Stimulated activated CD4-positive, alpha-beta T cell treated with anti-CD3 and anti-CD28 coated beads, Interleukin-12 subunit alpha, Interleukin-12 subunit beta, amount 100 ng/mL, for 4 hours (primary cell): ENCODE data around the gene MS4A15.
"Not testable (repeated sequence)": the region's sequence is repeated elsewhere in the genome, so short reads cannot be mapped to it uniquely, and the experiment has no call there.

Experiments
- DNase-seq: peaks from one replicate; pipeline ENCODE4 v3.0.0-alpha.2; 2020

Gene MS4A15

DNA sequence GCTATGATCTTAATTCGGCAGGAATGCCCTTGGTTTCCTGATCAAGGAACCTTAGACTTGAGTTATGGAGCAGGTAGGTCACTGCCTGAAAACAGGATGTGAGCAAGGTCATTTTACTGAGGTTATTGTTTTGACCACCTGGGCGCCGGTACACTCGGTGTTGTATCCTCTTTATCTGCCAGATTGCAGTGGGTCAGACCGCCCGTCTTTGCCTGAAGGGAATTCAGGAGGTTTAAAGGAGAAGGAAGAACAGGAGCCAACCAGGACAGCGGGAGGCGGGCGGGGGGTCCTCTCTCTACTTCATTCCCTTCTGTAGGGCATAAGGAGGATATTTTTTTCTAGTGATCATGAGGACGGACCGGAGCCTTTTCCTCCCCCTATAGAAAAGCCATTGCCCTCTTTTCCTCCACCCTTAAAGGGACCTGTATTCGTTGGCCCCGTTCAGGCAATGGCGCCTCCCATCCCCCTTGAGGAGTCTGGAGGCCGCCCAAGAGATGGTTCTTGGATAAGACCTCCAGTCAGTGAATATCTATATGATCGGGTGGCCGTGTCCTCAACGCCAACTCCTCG, 649 bp downstream of the MS4A15 start:
- DNase-seq: no peak

DNA sequence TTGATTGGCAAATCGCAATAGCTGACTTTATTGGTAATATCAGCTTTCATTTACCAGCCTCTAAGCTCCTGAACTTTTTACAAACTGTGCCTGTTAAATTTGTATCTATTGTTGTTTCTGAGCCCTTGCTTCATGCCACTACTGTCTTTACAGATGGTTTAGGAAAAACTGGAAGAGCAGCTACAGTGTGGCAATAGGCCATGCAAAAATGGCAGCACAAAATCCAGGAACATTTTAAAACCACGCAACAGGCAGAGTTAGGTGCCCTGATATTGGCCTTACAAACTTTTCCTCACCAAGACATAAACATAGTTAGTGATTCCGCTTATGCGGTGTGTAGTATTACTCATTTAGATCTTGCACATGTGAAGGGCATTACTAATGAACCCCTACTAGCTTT, 2.0 kb downstream of the MS4A15 start:
- not testable (repeated sequence) for DNase-seq

DNA sequence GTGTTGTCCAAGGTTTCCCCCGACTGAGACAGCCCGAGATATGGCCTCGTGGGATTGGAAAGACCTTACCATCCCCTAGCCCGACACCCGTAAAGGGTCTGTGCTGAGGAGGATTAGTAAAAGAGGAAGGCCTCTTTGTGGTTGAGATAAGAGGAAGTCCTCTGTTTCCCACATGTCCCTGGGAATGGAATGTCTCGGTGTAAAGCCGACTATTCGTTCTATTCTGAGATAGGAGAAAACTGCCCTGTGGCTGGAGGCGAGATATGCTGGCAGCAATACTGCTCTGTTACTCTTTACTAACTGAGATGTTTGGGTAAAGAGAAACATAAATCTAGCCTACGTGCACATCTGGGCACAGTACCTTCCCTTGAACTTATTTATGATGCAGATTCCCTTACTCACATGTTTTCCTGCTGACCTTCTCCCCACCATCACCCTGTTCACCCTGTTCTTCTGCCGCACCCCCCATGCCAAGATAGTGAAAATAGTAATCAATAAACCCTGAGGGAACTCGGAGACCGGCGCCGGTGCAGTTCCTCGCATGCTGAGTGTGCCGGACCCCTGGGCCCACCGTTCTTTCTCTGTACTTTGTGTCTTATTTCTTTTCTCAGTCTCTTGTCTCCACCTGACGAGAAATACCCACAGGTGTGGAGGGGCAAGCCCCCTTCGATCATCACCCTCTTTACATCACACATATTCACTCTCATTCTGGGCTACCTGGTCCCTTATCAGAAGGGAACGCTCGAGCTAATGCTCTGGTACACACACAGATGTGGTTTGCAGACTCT, 3.0 kb downstream of the MS4A15 start:
- DNase-seq: not testable (repeated sequence)

DNA sequence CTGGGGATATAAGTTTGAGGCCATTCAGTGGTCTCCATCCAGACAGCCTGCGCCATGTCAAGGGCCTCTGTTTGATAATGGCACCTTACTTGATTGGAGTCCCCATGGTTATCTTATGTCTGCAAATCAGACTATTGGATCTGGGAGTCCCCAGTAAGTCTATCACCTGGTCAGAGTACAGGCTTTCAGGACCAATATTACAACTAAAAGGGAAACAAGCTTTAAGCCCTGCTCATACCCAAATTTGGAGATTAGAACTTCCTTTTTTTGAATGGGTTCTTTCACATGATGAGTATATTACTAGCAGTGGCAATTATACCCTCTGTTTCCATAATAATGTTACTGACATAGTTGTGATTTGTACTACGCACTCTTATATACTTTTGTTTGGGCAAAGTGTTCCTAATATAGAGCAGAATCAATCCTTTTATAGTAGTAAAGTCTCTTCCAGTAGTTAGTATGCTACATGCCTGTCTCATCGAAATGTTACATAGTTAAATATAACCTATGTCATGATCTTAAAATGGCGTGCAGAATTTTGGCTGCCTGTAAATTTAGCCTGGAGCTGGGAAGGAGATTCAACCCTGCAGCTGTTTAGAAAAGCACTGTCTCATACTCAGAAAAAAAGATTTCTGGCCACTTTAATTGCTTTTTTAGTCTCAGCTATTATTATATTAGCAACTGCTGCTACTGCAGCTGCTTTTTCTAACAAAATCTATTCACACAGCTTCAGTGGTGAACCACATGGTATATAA, 4.9 kb downstream of the MS4A15 start:
- no peak for DNase-seq

DNA sequence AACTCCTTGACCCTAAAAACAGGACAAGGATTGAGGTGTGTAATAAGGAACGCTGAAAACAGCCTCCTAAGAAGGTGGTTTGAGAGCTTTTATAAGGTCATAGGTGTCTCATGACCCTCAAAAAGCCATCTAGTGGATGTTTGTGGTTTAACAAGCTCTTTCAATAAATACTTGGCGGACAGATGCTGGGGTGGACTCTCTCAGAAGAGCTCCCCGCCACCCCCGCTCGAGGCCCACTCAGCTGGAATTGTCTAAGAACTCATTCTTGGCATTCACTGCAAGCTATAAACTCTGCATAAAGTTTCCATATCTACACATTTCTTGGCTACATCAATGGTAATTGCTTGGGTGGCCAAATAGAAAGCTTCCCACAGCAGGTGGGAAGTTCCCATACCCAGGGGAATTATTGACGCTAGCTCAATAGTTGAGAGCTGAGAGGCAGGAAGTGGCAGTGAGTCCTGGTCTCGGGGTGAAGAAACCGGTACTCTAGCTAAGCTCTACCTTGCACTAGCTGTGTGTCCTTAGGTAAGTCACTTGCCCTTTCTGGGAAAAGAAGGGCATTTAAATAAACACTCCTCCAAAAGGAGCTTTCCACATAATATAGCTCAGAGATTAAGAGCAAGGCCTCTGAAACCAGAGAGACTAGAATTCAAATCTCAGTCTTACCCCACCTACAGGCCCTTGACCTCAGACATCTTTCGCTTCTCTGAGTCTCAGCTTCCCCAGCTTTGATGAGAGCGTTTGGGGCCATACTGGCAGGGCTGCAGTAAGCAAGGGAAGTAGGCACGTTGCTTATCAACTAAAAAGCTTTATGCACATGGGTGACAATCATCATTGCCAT, 6.4 kb downstream of the MS4A15 start:
- no peak for DNase-seq

DNA sequence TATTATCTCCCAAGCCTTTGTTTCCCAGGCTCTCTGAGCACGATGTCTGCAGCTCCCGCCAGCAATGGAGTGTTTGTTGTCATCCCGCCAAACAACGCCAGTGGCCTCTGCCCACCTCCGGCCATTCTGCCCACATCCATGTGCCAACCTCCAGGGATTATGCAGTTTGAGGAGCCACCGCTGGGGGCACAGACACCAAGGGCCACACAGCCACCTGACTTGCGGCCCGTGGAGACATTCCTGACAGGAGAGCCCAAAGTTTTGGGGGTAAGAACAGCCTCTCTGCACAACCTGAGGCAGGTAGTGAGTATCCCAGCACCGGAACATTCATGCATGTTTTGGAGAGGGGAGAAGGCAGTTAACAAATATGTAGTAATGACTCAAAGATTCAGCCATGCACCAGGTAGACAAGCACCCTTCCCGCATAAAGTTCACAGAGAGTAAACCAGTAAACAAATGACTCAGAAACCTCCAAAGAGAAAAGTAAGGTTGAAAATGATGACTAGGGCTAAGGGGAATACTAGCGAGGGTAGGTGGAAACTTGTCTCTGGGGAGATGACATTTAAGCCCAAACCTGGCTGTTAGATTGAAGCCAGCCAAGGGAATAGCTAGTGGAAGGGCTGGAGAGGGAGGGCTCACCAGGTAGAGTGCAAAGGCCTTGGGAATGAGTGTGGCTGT, 7.2 kb downstream of the MS4A15 start:
- no peak for DNase-seq

DNA sequence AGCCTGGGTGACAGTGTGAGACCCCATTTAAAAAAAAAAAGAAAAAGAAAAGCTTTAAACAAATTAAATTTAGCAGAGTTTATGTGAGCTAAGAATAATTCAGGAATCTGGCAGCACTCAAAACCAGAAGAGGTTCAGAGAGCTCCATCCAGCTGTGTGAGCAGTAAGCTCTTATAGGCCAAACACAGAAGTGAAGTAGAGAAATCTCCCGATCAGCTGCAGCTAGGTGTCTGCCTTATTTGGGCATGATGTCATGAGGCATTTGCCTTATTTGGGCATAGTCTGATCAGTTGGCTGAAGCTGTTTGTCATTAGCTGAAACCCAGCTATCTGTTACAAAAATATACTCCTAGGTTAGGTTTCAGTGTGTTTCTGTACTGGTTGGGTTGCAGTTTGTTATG, 8.2 kb downstream of the MS4A15 start:
- no peak for DNase-seq

DNA sequence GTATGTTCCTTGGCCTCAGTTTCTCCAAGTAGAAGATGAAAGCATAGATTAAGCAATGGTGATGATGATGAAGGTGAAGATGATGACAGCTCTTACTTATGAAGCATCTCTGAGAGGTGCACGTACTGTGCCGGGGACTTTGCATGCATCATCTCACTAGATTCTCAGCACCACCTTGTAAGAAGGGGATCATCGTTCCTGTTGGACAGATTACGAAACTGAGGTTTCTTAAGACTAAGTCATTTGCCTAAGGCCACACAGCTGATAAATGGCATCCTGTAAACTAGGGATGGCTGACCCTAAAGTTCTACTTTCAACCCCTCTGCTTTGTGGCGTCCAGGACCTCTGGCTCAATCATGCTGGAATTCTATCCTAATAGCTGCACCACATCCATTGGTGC, 8.7 kb downstream of the MS4A15 start:
- no peak for DNase-seq

DNA sequence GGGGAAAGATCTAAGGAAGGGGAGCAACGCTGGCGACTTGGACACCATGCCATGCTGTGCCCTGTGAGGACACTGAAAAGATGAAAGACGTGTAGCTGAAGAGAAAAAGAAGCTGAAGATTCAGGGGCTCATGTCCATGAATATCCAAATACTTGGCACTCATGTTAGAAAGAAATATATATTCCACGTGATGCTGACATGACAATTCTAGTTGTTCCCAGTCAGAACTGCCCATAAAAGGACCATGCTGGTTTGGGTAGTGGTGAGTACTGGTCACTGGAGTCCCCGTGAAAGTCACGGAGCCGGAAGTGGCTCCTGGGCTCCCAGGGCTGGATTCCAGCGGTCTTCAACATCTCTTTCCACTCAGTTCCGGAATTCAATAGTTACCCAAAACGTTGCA, 9.9 kb downstream of the MS4A15 start:
- DNase-seq: no peak

DNA sequence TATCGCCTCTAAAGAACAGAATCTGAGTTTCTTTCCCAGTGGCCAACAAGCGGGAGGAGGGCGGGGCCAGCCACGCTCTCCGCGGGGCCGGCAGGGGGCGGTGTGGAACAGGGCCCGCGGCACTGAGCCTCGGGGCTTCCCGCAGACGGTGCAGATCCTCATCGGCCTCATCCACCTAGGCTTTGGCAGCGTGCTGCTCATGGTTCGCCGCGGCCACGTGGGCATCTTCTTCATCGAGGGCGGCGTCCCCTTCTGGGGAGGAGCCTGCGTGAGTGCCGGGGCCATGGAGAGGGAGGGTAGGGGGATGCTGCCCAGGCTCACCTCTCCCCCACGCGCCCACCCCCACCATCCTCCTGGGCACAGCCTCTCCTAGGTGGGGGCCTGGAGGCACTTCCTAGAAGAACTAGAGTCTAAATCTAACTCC, 10.7 kb downstream of the MS4A15 start:
- no peak for DNase-seq

DNA sequence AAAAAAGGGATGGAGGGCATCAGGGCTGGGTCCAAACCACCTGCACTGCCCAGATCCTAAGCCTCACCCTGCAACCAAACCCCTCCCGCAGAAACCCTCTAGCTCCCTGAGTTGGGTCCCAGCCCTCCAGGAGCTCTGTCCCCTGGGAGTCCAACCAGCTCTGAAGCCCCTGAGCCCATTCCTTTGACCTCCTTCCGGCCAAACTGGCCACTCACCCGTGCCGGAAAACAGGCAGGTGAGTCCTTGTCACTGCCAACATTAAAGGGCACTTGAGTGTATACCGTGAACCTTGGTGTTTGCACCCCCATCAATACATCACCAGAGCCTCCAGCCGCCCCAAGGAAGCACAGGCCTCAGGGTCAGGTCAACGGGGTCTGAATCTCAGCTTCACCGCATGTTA, 11.5 kb downstream of the MS4A15 start:
- DNase-seq: no peak

DNA sequence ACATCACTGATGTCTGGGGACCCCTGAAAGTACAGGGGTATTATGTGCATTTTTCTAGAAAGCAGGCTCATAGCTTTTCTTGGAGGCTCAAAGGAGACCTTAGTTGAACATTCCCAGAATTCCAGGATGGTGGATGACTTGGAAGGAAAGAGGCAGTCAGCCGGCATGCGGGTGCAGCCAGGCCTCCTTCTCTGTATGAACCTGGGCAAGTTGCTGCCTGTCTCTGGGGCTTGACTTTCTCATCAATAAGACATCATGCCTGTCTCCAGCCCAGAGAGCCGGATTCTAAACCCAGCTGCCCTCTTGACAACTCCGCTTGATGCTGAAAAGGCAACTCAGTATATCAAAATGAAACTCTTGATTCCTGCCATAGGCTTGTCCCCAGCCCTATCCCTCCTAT, 12.6 kb downstream of the MS4A15 start:
- no peak for DNase-seq

DNA sequence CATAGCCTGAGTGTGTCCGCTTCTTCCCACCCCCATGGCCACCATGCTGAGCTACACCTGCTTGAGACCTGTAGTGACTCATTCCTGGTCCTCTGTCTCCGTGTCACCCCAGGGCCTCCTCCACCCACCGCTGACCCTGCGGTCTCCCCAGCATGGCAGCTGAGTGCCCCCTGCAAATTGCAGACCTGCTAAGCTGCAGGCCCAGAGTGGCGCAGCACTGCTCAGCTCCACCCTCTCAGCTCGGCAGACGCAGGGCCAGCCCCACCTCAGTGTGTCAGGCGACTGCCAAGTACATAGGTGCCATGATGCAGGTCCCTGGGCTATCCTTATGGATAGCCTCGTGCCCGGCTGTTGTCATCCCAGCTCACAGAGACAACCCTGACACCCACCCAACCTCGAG, 13.1 kb downstream of the MS4A15 start:
- DNase-seq: no peak

DNA sequence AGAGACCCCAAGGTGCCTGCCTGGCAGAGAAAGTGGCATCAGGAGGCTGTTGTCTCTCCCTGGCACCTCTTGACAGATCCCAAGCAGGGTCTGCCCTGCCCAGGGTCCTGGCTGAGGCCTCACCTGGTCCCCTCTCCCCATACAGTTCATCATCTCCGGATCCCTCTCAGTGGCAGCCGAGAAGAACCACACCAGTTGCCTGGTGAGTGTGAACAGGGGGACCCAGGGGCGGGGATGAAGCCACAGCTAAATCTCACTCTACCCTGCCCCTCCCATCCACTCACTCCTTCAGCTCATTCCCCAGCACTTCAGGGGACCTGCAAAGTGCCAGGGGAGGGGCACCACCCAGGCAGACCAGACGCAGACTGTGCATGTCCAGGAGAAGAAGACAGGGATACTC, 14.5 kb downstream of the MS4A15 start:
- no peak for DNase-seq

DNA sequence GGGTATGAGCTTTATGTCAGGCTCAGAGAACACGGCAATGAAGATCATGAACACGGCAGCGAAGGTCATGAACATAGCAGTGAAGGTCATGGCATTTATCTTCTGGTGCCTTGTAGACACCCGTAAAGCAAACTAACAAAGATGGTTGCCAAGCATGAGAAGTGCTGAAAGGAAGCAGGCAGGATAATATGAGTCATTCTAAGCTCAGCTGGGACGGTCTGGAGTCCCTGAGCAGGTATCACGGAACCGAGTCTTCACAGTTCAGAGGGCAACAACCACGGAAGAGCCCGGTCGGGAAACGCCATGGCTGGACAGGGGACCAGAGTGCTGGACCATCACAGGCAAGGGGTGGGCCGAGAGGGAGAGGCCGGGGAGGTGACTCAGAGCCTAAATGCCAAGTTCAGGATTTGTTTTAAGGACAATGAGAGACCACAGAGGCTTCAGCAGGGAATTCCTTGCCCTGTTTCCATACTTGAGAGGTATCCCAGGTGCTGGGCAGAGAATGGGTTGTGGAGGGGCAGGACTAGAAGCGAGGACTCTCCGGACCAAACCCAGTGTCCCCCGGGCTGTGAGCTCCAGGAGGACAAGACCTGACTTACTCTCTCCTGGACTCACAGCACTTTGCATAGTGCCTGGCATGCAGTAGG, 15.3 kb downstream of the MS4A15 start:
- no peak for DNase-seq

DNA sequence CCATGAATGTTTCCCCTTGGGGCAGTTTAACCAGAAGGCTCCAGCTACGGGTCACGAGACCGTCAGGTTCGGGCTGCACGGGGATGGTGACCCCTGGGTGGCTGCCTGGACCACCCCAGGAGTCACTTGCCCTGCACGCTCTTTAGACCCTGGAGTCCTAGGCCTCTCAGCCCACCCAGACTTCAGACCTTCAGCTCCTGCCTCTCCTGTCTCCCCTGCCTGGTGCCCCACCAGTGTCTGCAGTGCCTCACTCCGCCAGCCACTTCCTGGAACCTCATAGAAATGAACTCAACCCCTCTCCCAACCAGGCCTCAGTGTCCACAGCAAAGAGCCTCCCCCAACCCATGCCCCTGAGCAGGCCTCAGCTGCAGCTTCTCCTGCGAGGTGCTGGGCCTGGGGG, 16.0 kb downstream of the MS4A15 start:
- DNase-seq: no peak

DNA sequence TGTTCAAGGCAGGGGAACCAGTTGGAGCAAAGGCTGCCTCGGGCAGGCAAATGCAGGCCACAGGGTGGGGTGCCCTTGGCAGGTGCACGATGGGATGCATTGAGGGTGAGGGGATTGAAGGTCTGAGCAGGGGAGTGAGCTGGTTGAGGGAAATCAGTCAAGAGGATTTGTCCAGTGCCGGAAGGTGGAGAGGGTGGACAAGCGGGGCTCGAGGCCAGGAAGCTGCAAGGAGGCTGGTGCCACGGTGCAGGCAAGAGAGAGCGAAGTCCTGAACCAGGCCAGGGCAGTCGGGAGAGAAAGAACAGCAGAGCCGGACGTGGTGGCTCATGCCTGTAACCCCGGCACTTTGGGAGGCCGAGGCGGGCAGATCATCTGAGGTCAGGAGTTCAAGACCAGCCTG, 18.1 kb downstream of the MS4A15 start:
- DNase-seq: no peak

DNA sequence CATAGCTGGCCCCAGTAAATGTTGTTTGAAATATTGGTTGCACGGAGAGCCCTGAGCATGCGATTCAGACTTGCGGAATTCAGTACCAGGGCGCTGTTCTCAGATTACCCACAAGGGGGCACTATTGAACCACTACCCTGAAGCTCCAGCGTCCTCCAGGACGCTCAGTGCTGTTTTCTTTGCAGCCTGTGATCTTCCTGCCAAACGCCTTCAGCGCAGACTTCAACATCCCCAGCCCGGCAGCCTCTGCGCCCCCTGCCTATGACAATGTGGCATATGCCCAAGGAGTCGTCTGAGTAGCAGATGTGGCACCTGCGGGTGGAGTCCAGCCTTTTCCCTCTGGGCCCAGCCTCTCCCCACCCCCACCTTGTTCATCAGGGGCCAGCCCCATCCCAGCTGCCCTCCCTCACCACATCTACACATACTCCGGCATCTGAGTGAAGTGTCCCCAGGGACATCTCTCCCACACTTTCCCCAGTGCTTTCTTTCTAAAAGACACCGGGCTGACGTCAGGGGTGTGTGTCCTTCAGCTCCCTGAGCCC, 18.8 kb downstream of the MS4A15 start:
- peak; percentile 78 for DNase-seq

DNA sequence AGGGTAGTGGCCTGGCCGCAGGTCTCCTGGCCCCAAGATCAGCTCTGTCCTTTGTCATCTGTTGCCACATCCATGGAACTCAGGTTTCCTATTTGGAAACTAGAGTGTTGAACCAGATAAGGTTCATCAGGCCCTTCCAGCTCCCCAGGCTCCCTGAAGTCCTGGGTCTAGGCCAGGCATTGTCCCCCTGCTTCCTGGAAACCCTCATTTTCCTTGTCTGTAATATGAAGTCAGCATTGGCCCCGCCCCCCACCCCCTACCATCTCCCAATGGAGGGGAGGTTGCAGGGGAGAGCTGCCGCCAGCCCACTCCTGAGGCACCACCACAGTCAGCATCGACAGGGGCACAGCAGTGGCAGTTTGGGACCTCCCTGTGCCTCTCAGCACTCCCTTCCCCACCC, 19.5 kb downstream of the MS4A15 start:
- DNase-seq: no peak

DNA sequence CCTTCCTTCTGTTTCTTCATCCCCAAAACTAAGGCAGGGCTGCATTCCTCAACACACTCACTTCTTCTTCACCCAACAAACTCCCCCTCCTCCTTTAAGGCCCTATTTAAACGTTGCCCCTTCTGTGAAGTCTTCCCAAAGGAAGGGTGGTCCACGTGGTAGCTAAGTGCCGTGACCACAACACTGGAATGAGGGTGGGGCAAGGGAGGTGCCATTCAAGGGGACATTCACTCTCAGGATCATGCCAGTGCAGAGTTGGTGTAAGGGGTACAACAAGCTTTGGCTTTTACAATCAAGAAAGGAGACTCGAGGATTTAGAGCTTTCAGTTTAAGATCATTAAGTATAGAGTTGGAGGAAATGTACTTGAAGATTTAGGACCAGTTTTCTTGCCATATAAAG, 20.4 kb downstream of the MS4A15 start:
- no peak for DNase-seq

DNA sequence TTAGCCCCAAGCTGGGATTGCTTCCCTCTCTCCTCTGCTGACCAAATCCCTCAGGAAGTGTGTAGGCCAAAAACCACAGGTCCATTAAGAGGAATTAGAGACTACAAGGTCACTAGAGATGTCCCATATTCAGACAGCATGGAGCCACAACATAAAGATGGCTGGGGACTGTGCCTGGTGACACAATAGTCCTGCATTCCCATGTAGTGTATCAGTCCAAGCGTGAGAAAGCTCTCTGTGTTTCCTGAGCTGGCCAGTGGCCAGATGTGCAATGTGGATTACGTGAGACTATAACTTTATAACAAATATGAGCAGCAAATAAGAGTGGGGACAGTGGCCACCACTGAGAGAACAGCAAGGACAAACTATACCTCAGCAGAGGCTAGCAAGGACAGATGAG, 20.9 kb downstream of the MS4A15 start:
- no peak for DNase-seq

DNA sequence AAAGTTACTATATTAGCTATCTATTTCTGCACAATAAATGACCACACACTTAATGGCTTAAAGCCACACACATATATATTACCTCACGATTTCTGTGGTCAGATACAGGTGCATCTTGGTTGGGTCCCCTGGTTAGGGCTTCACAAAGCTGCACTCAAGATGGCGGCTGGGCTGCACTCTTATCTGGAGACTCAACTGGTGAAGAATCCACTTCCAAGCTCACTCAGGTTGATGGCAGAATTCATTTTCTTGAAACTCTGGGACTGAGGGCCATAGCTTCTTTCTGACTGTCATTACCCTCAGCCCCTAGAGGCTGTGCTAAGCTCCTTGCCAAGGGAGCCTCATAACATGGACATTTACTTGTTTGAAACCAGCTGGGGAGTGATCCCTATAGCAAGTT, 23.4 kb downstream of the MS4A15 start:
- DNase-seq: no peak
